HG03442 (cell line): ENCODE data around the gene DOCK4.
A peak's percentile ranks its signal among the peaks of the same experiment; 100 is the strongest.

Experiments
- ATAC-seq: cut with Tn5 transposase; IDR thresholded peaks from one replicate; pipeline ENCODE4 v1.9.1; 2021; ENCODE audit warnings: mild to moderate bottlenecking, moderate library complexity; ENCODE audit not compliant: unreplicated experiment

The DOCK4 gene

GRCh38 chr7:111982133-111982532 is 224.1 kb downstream of the DOCK4 start:
- no peak for ATAC-seq

- ATAC-seq, result no peak
These were observed 225.5 kb downstream of the DOCK4 start for GRCh38 chr7:111980725-111981124.

- no peak for ATAC-seq
These were observed 230.9 kb downstream of the DOCK4 start for GRCh38 chr7:111975346-111975745.

GRCh38 chr7:111960984-111961383 is 245.2 kb downstream of the DOCK4 start:
- ATAC-seq, result no peak

GRCh38 chr7:111958896-111959295 is 247.3 kb downstream of the DOCK4 start:
- ATAC-seq, result no peak

- ATAC-seq, result no peak
These were observed 247.8 kb downstream of the DOCK4 start for GRCh38 chr7:111958431-111958830.

GRCh38 chr7:111955616-111956015 is 250.6 kb downstream of the DOCK4 start:
- no peak for ATAC-seq

GRCh38 chr7:111954474-111955381 is 251.5 kb downstream of the DOCK4 start:
- ATAC-seq, result no peak

- ATAC-seq, result no peak
These were observed 252.1 kb downstream of the DOCK4 start for GRCh38 chr7:111954056-111954455.

- ATAC-seq, result peak; percentile 57
These were observed 252.6 kb downstream of the DOCK4 start for GRCh38 chr7:111953611-111954010.

- ATAC-seq, result no peak
These were observed 253.4 kb downstream of the DOCK4 start for GRCh38 chr7:111952783-111953182.

GRCh38 chr7:111951052-111951451 is 255.1 kb downstream of the DOCK4 start:
- no peak for ATAC-seq

GRCh38 chr7:111942450-111943081 is 263.6 kb downstream of the DOCK4 start:
- no peak for ATAC-seq

GRCh38 chr7:111937163-111937562 is 269.0 kb downstream of the DOCK4 start:
- ATAC-seq, result no peak

GRCh38 chr7:111933609-111934008 is 272.6 kb downstream of the DOCK4 start:
- no peak for ATAC-seq

GRCh38 chr7:111931958-111932357 is 274.2 kb downstream of the DOCK4 start:
- no peak for ATAC-seq

GRCh38 chr7:111931016-111931517 is 275.1 kb downstream of the DOCK4 start:
- no peak for ATAC-seq

- no peak for ATAC-seq
These were observed 276.9 kb downstream of the DOCK4 start for GRCh38 chr7:111929264-111929663.

- no peak for ATAC-seq
These were observed 278.7 kb downstream of the DOCK4 start for GRCh38 chr7:111927353-111928019.

- no peak for ATAC-seq
These were observed 285.9 kb downstream of the DOCK4 start for GRCh38 chr7:111920329-111920728.

GRCh38 chr7:111919631-111920179 is 286.5 kb downstream of the DOCK4 start:
- ATAC-seq, result no peak
